Measurements from ENCODE around the gene CCR8.

DNA sequence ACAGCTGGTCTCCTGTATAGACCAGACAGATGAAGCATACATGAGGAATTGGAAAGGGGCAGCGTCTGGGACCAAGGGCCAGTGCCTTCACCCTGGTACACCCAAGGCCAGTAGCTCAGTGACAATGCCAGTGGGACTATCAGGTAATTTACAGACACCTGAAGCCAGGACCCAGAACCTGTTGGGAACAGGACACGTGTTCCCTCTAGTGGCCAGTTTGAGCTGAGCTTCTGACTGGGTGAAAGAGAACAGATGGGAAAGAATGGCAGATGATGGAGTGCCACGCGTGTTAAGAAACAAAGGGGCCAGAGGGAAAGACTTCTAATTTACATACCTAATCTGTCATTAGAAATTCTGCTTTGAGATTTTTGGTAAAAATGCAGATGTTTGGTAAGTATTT lies 48.6 kb downstream of the CCR8 start:
- TF ChIP-seq POLR2A (IDR thresholded peaks at IDR 0.05; ENCODE audit: borderline replicate concordance, extremely low read depth, insufficient read depth, insufficient read length): no peak
- no peak for TF ChIP-seq EZH2phosphoT487 (IDR thresholded peaks at IDR 0.05; ENCODE audit: borderline replicate concordance)
- TF ChIP-seq, protein P1, sequence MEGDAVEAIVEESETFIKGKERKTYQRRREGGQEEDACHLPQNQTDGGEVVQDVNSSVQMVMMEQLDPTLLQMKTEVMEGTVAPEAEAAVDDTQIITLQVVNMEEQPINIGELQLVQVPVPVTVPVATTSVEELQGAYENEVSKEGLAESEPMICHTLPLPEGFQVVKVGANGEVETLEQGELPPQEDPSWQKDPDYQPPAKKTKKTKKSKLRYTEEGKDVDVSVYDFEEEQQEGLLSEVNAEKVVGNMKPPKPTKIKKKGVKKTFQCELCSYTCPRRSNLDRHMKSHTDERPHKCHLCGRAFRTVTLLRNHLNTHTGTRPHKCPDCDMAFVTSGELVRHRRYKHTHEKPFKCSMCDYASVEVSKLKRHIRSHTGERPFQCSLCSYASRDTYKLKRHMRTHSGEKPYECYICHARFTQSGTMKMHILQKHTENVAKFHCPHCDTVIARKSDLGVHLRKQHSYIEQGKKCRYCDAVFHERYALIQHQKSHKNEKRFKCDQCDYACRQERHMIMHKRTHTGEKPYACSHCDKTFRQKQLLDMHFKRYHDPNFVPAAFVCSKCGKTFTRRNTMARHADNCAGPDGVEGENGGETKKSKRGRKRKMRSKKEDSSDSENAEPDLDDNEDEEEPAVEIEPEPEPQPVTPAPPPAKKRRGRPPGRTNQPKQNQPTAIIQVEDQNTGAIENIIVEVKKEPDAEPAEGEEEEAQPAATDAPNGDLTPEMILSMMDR (IDR thresholded peaks at IDR 0.05 in 2 of 3, conservative IDR thresholded peaks at IDR 0.05 in 1 of 3; ENCODE audit: borderline replicate concordance in 1 of 3, insufficient read depth in 1 of 3, low read depth in 2 of 3, low read length in 2 of 3): peak; percentile 54 to 89 (median 86)
- no peak for TF ChIP-seq CEBPB (IDR thresholded peaks at IDR 0.05; ENCODE audit: low read depth)
- TF ChIP-seq SIN3A (IDR thresholded peaks at IDR 0.05; ENCODE audit: low read depth): no peak
- TF ChIP-seq, protein P2, sequence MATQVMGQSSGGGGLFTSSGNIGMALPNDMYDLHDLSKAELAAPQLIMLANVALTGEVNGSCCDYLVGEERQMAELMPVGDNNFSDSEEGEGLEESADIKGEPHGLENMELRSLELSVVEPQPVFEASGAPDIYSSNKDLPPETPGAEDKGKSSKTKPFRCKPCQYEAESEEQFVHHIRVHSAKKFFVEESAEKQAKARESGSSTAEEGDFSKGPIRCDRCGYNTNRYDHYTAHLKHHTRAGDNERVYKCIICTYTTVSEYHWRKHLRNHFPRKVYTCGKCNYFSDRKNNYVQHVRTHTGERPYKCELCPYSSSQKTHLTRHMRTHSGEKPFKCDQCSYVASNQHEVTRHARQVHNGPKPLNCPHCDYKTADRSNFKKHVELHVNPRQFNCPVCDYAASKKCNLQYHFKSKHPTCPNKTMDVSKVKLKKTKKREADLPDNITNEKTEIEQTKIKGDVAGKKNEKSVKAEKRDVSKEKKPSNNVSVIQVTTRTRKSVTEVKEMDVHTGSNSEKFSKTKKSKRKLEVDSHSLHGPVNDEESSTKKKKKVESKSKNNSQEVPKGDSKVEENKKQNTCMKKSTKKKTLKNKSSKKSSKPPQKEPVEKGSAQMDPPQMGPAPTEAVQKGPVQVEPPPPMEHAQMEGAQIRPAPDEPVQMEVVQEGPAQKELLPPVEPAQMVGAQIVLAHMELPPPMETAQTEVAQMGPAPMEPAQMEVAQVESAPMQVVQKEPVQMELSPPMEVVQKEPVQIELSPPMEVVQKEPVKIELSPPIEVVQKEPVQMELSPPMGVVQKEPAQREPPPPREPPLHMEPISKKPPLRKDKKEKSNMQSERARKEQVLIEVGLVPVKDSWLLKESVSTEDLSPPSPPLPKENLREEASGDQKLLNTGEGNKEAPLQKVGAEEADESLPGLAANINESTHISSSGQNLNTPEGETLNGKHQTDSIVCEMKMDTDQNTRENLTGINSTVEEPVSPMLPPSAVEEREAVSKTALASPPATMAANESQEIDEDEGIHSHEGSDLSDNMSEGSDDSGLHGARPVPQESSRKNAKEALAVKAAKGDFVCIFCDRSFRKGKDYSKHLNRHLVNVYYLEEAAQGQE (IDR thresholded peaks at IDR 0.05; ENCODE audit: low read depth): no peak
- no peak for TF ChIP-seq EZH2 (IDR thresholded peaks at IDR 0.05)
- peak; percentile 73 for TF ChIP-seq RAD21 (IDR thresholded peaks at IDR 0.05; ENCODE audit: low read depth)
